Right atrium auricular region (tissue), 2 donors: ENCODE results near the gene KCNIP4. TPM values are rescaled to one million over a fixed set of nuclear protein-coding genes. Genes with fewer than 3 reads are reported as not detected.

Experiments used
- DNase-seq: peaks from one replicate; pipeline ENCODE4 v3.0.0-alpha.2; 2019; ENCODE audit warnings: low spot score
- H3K27ac ChIP-seq, 2 donors: fragments of 200-600 bp; sonication (generic); 1 replicate in 1 of 2; 2 replicates in 1 of 2; pipeline ENCODE4 v1.5.1; 2016 to 2019
- H3K27me3 ChIP-seq, 2 donors: fragments of 200-600 bp; sonication (generic); one replicate each; pipeline versions ENCODE4 v1.5.1 to v1.6.0; 2017 to 2019
- H3K36me3 ChIP-seq: fragments of 200-600 bp; sonication (generic); one replicate; pipeline ENCODE4 v1.5.1; 2016
- H3K4me1 ChIP-seq, 2 donors: fragments of 200-600 bp; sonication (generic); one replicate each; pipeline versions ENCODE4 v1.5.1 to v1.6.0; 2017 to 2019
- H3K4me3 ChIP-seq, 2 donors: fragments of 200-600 bp; sonication (generic); 1 replicate in 1 of 2; 2 replicates in 1 of 2; pipeline ENCODE4 v1.5.1; 2017 to 2019; ENCODE audit warnings: mild to moderate bottlenecking in 1 of 2, moderate library complexity in 1 of 2
- H3K9me3 ChIP-seq, 2 donors: fragments of 200-600 bp; sonication (generic); one replicate each; pipeline ENCODE4 v1.5.1; 2019
- total RNA-seq, 2 donors: library from RNA; depleted of rRNA; stranded (reverse); fragments of >200 nt; gene quantifications; one replicate each; pipeline ENCODE4 v1.1.0, GENCODE V29; 2016
- TF ChIP-seq, protein P1 (sequence below), 2 donors: fragments of 200-600 bp; sonication (generic); IDR thresholded peaks; one replicate each; pipeline ENCODE4 v1.5.1; 2019; ENCODE audit warnings: antibody characterized with exemption in 2 of 2

Gene KCNIP4
- total RNA-seq, 2 donors from 2014 or later = not detected

DNA sequence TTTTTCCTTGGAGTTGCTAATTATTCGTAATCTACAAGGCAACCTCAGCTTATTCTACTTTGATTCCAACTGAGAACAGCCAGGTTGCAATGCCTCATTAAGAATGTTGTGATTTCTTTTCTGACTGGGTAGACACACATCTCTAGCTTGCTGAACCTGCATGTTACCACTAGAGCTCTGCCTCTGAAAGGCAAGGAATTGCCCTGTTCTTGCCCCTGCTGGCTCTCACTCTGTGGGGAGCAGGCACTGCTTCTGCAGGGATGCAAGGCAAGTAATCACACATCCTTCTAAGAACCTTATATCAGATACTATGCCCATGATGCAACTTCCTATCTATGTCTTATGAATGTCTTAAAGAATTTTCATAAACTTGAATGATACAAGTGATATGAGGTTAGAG is 745.2 kb downstream of the KCNIP4 start:
- no peaks in the 10 kb centered on the region for H3K27me3 ChIP-seq
- H3K27ac ChIP-seq = no peak overlapping the region
- no peaks in the 10 kb centered on the region for H3K36me3 ChIP-seq
- TF ChIP-seq, protein P1, sequence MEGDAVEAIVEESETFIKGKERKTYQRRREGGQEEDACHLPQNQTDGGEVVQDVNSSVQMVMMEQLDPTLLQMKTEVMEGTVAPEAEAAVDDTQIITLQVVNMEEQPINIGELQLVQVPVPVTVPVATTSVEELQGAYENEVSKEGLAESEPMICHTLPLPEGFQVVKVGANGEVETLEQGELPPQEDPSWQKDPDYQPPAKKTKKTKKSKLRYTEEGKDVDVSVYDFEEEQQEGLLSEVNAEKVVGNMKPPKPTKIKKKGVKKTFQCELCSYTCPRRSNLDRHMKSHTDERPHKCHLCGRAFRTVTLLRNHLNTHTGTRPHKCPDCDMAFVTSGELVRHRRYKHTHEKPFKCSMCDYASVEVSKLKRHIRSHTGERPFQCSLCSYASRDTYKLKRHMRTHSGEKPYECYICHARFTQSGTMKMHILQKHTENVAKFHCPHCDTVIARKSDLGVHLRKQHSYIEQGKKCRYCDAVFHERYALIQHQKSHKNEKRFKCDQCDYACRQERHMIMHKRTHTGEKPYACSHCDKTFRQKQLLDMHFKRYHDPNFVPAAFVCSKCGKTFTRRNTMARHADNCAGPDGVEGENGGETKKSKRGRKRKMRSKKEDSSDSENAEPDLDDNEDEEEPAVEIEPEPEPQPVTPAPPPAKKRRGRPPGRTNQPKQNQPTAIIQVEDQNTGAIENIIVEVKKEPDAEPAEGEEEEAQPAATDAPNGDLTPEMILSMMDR (IDR thresholded peaks at IDR 0.05) = no peak
- no peak overlapping the region for H3K4me3 ChIP-seq
- H3K4me1 ChIP-seq = no peaks in the 10 kb centered on the region
- no peak for DNase-seq
- H3K9me3 ChIP-seq = no peaks in the 10 kb centered on the region

DNA sequence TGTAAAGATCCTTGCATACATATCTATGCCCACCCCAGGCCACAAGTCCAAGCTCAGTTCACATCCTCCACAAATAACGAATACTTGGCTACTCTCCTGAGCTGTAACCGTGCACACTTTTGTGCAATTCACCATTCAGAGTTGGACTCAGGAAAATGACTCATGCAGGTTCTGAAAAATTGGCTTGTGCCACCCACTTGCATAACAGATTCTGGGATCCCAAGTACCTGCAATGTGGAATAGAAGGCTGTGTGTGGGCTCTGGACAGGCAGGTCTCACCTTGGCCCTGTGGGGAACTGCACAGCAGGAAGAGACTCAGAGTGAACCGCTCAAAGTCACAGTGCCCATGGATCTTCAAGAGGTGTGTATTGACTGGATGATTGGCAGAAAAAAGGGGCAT is 745.6 kb downstream of the KCNIP4 start:
- TF ChIP-seq, protein P1 (IDR thresholded peaks at IDR 0.05) = no peak

DNA sequence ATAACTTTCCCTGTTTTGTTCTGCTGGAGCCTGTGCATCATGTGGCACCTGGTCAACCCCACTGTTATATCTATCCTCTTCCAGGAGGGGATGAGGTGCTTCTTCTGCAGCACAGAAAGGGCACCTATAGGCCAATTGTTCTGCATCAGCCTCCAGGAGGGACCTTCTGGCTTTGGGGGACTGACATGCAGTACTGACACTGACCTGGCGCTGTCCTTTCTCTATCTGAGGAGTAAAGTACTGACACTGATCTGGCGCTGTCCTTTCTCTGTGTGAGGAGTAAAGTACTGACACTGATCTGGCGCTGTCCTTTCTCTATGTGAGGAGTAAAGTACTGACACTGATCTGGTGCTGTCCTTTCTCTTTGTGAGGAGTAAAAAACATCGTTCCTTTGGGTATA is 749.9 kb downstream of the KCNIP4 start:
- Histone ChIP-seq H3K9me3 (no peaks in the 10 kb centered on the region), H3K36me3 (no peaks in the 10 kb centered on the region), H3K4me3 (no peak overlapping the region), H3K27me3 (no peaks in the 10 kb centered on the region), H3K27ac (no peak overlapping the region), H3K4me1 (no peaks in the 10 kb centered on the region)
- DNase-seq = no peak
- TF ChIP-seq, protein P1 (IDR thresholded peaks at IDR 0.05) = no peak

More for the DNA sequence above, 745.6 kb downstream of the KCNIP4 start:
- H3K4me3 ChIP-seq = no peak overlapping the region
- no peaks in the 10 kb centered on the region for H3K36me3 ChIP-seq
- H3K9me3 ChIP-seq = no peaks in the 10 kb centered on the region
- no peaks in the 10 kb centered on the region for H3K4me1 ChIP-seq
- H3K27ac ChIP-seq = no peak overlapping the region
- H3K27me3 ChIP-seq = no peaks in the 10 kb centered on the region
- DNase-seq = no peak

DNA sequence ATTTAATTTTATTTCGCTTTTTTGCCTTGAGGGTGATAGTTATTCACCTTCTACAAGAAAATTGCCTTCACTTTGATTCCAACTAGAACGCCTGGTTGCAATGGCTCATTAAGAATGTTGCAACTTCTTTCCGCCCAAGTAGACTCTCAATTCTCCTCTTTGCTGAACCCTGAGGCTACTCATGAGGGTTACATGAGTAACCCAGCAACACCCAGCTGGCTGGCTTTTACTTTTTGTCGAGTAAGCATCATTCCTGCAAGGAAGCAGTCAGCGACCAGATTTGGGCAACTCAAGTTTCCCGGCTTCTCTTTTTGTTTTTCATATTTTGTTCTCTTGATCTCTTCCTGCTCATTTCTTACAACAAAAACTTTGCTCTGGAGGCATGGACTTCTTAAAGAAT is 752.9 kb downstream of the KCNIP4 start:
- no peak for DNase-seq
- Histone ChIP-seq H3K4me1 (no peaks in the 10 kb centered on the region), H3K27me3 (no peaks in the 10 kb centered on the region), H3K27ac (no peak overlapping the region), H3K36me3 (no peaks in the 10 kb centered on the region), H3K4me3 (no peak overlapping the region), H3K9me3 (no peaks in the 10 kb centered on the region)
- TF ChIP-seq, protein P1 (IDR thresholded peaks at IDR 0.05) = no peak

DNA sequence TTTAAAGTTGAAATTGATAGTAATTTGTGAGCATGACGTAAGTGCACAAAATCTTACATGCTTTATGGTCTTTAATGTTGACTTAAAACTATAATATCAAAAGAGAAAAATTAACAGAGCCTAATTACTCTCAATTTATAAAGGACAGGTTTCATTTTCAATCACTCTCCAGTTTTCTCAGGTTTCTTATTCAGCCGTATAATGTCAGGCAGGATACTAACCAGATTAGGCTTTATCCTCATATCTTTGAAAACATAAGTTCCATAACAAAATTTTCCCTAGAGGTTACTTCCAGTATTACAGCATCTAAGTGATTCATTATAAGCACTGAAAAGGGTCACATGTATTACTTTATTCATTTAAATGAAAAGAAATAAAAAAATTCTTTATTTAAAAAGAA is 756.2 kb downstream of the KCNIP4 start:
- Histone ChIP-seq H3K4me3 (no peak overlapping the region), H3K27me3 (no peaks in the 10 kb centered on the region), H3K4me1 (no peaks in the 10 kb centered on the region), H3K27ac (no peak overlapping the region), H3K36me3 (no peaks in the 10 kb centered on the region), H3K9me3 (no peaks in the 10 kb centered on the region)
- DNase-seq = no peak
- TF ChIP-seq, protein P1 (IDR thresholded peaks at IDR 0.05) = peak in 1 of 2 donors; percentile 20

DNA sequence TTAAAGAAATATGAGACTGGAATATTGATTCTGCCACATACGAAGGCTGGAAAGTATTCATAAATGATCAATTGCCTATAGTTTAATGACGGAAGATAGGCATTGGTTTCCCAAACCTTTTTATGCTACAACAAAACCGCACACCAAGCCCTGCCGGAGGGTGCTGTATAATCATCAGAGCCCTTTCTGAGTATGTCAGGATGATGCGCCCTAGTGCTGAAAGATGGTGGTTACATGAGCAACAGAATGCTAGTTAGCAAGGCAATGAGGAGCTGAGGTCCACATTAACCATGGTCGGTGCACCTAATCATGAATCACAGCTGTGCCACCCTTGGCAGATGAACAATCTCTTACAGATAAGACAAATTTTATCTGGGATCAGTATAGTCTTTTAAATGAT is 757.3 kb downstream of the KCNIP4 start:
- TF ChIP-seq, protein P1 (IDR thresholded peaks at IDR 0.05) = no peak
- Histone ChIP-seq H3K4me3 (no peak overlapping the region), H3K4me1 (no peaks in the 10 kb centered on the region), H3K27me3 (no peaks in the 10 kb centered on the region), H3K27ac (no peak overlapping the region), H3K9me3 (no peaks in the 10 kb centered on the region), H3K36me3 (no peaks in the 10 kb centered on the region)
- no peak for DNase-seq
